ENCODE results near the gene CDV3.

DNA sequence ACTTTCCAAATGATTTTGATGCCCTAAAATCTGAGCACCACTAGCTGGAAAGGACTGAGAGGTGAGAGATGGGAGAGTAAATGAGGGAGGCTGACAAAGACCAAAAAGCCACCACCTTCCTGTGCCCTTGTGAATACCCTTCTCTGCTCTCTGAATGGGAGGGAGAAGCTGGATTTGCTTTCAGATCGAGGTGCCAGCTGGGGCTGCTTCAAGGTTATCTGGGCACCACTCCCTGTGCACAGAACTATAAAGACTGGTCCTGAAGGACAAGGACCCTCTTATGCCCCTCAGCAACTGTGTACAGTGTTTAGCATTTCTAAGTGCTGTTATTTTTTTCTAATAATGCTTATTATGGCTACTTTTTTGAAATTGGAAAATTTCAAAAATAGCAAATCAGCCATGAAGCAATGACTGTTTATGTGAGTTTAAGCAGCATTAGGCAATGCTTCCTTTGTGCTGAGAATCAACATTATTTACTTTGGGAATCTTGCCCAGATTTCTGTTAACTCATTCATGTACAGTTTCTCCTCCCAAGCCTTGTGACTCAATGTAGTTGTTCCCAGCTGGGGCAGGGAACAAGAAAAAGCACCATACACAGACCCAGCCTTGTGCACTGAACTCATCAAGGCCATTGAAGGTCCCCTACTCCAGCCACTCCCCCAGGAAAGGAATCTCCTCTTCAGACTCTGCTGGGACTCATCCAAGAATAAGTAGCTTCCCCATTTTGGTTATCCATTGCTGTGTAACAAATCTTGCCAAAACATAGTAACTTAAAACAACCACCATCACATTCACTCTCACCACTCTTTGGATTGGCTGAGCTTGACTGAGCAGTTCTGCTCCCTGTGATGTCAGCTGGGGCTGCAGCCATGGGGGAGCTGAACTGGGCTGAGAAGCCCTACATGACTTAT is 37.3 kb upstream of the CDV3 start:
- TF ChIP-seq CTCF (IDR thresholded peaks at IDR 0.05 in 8 of 11, conservative IDR thresholded peaks at IDR 0.05 in 3 of 11): no peak
- TF ChIP-seq POLR2A (IDR thresholded peaks at IDR 0.05): no peak
- TF ChIP-seq POLR2AphosphoS5 (IDR thresholded peaks at IDR 0.05): no peak

Data from spleen (tissue), 7 donors.